ENCODE data around the gene POPDC2.

The POPDC2 gene

DNA sequence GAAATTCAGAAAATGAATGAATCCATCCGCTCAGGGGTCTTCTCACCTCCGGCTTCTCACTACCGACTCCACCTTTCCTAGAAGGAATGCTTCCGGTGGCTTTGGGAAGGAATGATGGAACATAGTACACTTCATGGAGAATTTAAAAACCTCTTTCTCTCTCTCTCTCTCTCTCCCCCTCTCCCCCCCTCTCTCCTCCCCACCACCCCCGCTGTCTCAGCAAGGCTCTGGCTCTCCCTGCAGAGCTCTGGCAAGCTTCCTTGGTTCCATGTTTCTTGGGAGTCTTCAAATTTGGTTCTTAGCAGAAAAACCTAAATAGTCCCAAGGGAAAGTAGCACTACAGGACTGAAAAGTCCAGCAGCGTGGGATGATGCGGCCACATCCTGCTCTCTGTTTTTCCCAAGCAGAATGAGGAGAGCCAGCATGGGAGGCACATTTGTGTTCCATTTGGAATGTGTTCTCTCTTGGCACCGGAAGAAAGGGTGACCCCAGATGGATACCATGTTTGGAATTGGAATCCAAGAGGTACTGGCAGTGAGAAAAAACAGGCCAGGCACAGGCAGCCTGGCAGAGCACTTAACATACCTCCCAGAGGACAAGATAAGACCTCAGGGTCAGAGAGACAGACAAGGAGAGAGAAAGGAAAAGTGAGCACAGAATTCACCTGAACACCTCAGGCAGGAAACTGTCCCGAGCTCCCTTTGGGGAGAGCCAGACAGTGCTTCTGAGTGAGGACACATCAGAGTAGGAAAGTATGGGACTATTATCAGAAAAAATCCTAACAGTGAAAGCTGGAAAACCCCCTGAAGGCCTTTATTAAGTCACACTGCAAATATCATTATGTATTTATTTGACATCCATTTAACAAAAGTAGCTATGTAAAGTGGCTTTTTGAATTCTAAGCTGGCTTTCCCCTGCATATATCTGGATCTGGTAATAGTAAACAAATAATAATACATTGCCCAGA is at the start of gene POPDC2:
TSS of gene POPDC2 (minus strand) at position 116 of the 967 bp plus-strand sequence. CDS start 166 bp downstream, outside the sequence.
- H3K9me3 ChIP-seq (ENCODE audit: low read length), result no peaks in the 10 kb centered on the region
- H3K36me3 ChIP-seq (ENCODE audit: insufficient read depth, low read length), result peaks cover 2% of the 10 kb centered on the region
- no peak within 1 kb of the TSS for H3K4me3 ChIP-seq (ENCODE audit: low read length)
- H2AFZ ChIP-seq (ENCODE audit: low read depth, low read length), result no peak within 1 kb of the TSS
- H3K4me1 ChIP-seq (ENCODE audit: insufficient read depth, low read length), result peaks cover 3% of the 10 kb centered on the region
- no peaks in the 10 kb centered on the region for H3K27me3 ChIP-seq (ENCODE audit: insufficient read depth, low read length)

- peaks cover 3% of the 10 kb centered on the region for H3K36me3 ChIP-seq (ENCODE audit: insufficient read depth, low read length)
- peak overlapping the region; percentile 72 for H2AFZ ChIP-seq (ENCODE audit: low read depth, low read length)
- peaks cover 4% of the 10 kb centered on the region for H3K4me1 ChIP-seq (ENCODE audit: insufficient read depth, low read length)
- H3K27me3 ChIP-seq (ENCODE audit: insufficient read depth, low read length), result no peaks in the 10 kb centered on the region
- peak overlapping the region; percentile 70 for H3K4me3 ChIP-seq (ENCODE audit: low read length)
- H3K9me3 ChIP-seq (ENCODE audit: low read length), result no peaks in the 10 kb centered on the region
Observed at GRCh38 chr3:119703820-119704531, 43.6 kb upstream of the POPDC2 start.

GRCh38 chr3:119702530-119703527 is 42.4 kb upstream of the POPDC2 start, which contains the start of gene CFAP91:
CFAP91 (plus strand) TSS chr3:119703022; CDS start chr3:119703099, 77 bp downstream.
- Histone ChIP-seq H3K9me3 (ENCODE audit: low read length) (no peaks in the 10 kb centered on the region), H3K27me3 (ENCODE audit: insufficient read depth, low read length) (no peaks in the 10 kb centered on the region), H3K4me3 (ENCODE audit: low read length) (peak within 1 kb of the TSS; percentile 70), H2AFZ (ENCODE audit: low read depth, low read length) (peak within 1 kb of the TSS; percentile 72), H3K36me3 (ENCODE audit: insufficient read depth, low read length) (no peaks in the 10 kb centered on the region), H3K4me1 (ENCODE audit: insufficient read depth, low read length) (peaks cover 4% of the 10 kb centered on the region)

GRCh38 chr3:119700920-119701734 is 40.7 kb upstream of the POPDC2 start:
- Histone ChIP-seq H2AFZ (ENCODE audit: low read depth, low read length) (no peak overlapping the region), H3K9me3 (ENCODE audit: low read length) (no peaks in the 10 kb centered on the region), H3K4me3 (ENCODE audit: low read length) (no peak overlapping the region), H3K36me3 (ENCODE audit: insufficient read depth, low read length) (no peaks in the 10 kb centered on the region), H3K4me1 (ENCODE audit: insufficient read depth, low read length) (peaks cover 4% of the 10 kb centered on the region), H3K27me3 (ENCODE audit: insufficient read depth, low read length) (no peaks in the 10 kb centered on the region)

- Histone ChIP-seq H3K27me3 (ENCODE audit: insufficient read depth, low read length) (no peaks in the 10 kb centered on the region), H3K36me3 (ENCODE audit: insufficient read depth, low read length) (no peaks in the 10 kb centered on the region), H3K4me3 (ENCODE audit: low read length) (no peak overlapping the region), H3K4me1 (ENCODE audit: insufficient read depth, low read length) (peaks cover 4% of the 10 kb centered on the region), H2AFZ (ENCODE audit: low read depth, low read length) (no peak overlapping the region), H3K9me3 (ENCODE audit: low read length) (no peaks in the 10 kb centered on the region)
Observed at GRCh38 chr3:119700269-119700919, 40.0 kb upstream of the POPDC2 start.

GRCh38 chr3:119697394-119697793 is 37.0 kb upstream of the POPDC2 start:
- Histone ChIP-seq H3K36me3 (ENCODE audit: insufficient read depth, low read length) (no peaks in the 10 kb centered on the region), H3K9me3 (ENCODE audit: low read length) (no peaks in the 10 kb centered on the region), H2AFZ (ENCODE audit: low read depth, low read length) (no peak overlapping the region), H3K27me3 (ENCODE audit: insufficient read depth, low read length) (no peaks in the 10 kb centered on the region), H3K4me1 (ENCODE audit: insufficient read depth, low read length) (peaks cover 1% of the 10 kb centered on the region), H3K4me3 (ENCODE audit: low read length) (no peak overlapping the region)

DNA sequence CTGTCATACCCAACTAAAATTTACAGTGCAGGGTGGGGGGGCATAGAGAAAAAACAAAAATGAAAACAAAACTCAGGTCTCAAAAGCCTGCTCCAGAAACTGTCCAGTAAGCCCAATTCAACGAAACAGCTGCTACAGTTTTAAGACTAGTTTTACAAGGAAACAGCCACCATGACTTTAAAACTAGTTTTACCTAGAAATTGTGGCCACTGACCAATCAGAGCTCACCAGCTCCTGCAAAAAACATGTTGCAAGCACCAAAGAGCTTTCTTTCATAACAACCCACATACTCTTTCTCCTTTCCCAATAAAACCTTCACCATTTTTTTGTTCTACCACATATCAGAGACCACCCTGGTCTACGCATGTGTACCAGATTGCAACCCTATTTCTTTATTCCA is 35.1 kb upstream of the POPDC2 start:
- Histone ChIP-seq H3K9me3 (ENCODE audit: low read length) (no peaks in the 10 kb centered on the region), H3K4me1 (ENCODE audit: insufficient read depth, low read length) (no peaks in the 10 kb centered on the region), H2AFZ (ENCODE audit: low read depth, low read length) (peak overlapping the region; percentile 63), H3K27me3 (ENCODE audit: insufficient read depth, low read length) (no peaks in the 10 kb centered on the region), H3K36me3 (ENCODE audit: insufficient read depth, low read length) (no peaks in the 10 kb centered on the region), H3K4me3 (ENCODE audit: low read length) (no peak overlapping the region)

DNA sequence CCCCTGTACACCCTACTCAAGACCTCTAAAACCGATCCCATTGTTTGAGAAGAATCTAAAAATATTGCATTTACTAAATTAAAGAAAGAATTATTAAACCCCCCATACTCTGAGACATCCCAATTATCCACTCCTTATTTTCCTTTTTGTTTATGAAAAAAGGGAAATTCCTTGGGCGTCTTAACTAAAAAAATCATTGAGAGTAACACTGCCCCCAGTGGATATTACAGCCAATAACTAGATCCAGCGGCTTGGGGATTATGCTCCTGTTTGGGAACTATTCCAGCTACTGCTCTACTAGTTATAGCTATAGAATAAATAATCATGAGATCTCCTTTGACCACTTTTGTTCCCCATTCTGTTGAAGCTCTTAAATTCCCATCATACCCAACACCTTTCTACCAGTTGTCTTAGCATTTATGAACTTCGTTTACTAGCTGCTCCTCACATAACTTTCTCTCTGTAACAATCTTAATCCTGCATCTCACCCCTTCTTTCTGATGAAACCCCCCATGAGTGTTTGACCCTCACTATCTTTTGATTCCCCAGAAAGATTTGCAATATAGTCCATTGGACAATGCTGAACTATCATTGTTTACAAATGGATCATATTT is 29.8 kb upstream of the POPDC2 start:
- Histone ChIP-seq H3K36me3 (ENCODE audit: insufficient read depth, low read length) (no peaks in the 10 kb centered on the region), H3K9me3 (ENCODE audit: low read length) (no peaks in the 10 kb centered on the region), H3K4me3 (ENCODE audit: low read length) (no peak overlapping the region), H2AFZ (ENCODE audit: low read depth, low read length) (no peak overlapping the region), H3K27me3 (ENCODE audit: insufficient read depth, low read length) (no peaks in the 10 kb centered on the region), H3K4me1 (ENCODE audit: insufficient read depth, low read length) (no peaks in the 10 kb centered on the region)

DNA sequence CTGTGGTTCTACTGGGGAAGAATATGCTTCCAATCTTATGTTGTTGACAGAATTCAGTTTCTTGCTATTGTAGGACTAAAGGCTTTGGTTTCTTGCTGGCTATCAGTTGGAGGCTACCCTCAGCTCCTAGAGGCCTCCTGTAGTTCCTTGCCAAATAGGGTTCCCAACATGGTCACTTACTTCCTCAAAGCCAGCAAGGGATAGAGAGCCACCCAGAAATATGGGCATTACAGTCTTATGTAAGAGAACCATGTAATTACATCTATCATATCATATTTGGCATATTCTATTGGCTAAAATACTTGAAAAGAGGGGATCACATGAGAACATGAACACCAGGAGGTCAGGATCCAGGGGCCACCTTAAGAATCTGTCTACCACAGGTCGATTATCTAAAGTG is 23.0 kb upstream of the POPDC2 start:
- Histone ChIP-seq H3K27me3 (ENCODE audit: insufficient read depth, low read length) (no peaks in the 10 kb centered on the region), H3K4me1 (ENCODE audit: insufficient read depth, low read length) (no peaks in the 10 kb centered on the region), H3K9me3 (ENCODE audit: low read length) (no peaks in the 10 kb centered on the region), H2AFZ (ENCODE audit: low read depth, low read length) (no peak overlapping the region), H3K4me3 (ENCODE audit: low read length) (no peak overlapping the region), H3K36me3 (ENCODE audit: insufficient read depth, low read length) (no peaks in the 10 kb centered on the region)

- Histone ChIP-seq H3K4me3 (ENCODE audit: low read length) (no peak overlapping the region), H2AFZ (ENCODE audit: low read depth, low read length) (no peak overlapping the region), H3K9me3 (ENCODE audit: low read length) (no peaks in the 10 kb centered on the region), H3K27me3 (ENCODE audit: insufficient read depth, low read length) (no peaks in the 10 kb centered on the region), H3K36me3 (ENCODE audit: insufficient read depth, low read length) (no peaks in the 10 kb centered on the region), H3K4me1 (ENCODE audit: insufficient read depth, low read length) (peaks cover 3% of the 10 kb centered on the region)
Observed at GRCh38 chr3:119681279-119681678, 20.9 kb upstream of the POPDC2 start.

DNA sequence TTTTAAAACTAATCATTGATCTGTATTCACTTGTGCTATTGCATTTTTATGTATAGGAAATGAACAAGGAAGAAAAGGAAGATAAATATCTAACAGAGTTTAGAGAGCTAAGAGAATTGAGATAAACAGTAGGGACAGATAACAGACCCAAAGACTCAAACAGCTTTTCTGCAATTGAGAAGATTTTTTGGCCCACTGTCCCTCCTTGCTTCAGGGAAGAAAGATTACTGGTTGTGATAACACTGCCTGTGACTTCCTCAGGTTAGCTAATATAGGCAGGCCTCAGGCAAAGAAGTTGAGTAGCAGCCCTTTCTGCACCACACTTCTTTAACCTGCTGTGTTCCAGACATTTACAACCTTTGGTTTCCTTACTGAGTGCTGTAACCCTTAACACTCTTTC is 19.5 kb upstream of the POPDC2 start:
- Histone ChIP-seq H3K9me3 (ENCODE audit: low read length) (no peaks in the 10 kb centered on the region), H3K4me3 (ENCODE audit: low read length) (no peak overlapping the region), H3K36me3 (ENCODE audit: insufficient read depth, low read length) (peaks cover 3% of the 10 kb centered on the region), H3K4me1 (ENCODE audit: insufficient read depth, low read length) (peaks cover 8% of the 10 kb centered on the region), H3K27me3 (ENCODE audit: insufficient read depth, low read length) (no peaks in the 10 kb centered on the region), H2AFZ (ENCODE audit: low read depth, low read length) (no peak overlapping the region)

Data from neuron (in vitro differentiated cells).